SJSA1 (cell line): ENCODE data around the gene CTNNA3. TPM values are rescaled to one million over a fixed set of nuclear protein-coding genes. Genes with fewer than 3 reads are reported as not detected.
"Not testable (repeated sequence)": the region's sequence is repeated elsewhere in the genome, so short reads cannot be mapped to it uniquely, and the experiment has no call there.

Experiments
- DNase-seq, 2 experiments: peaks; one replicate each; pipeline ENCODE4 v3.0.0-alpha.2; 2015 to 2020; ENCODE audit warnings: low spot score in 2 of 2, low read depth in 1 of 2
- H3K27ac ChIP-seq: fragments of 250-450 bp; sonication (Bioruptor Pico); 2 replicates; pipeline ENCODE4 v1.5.1; 2020; ENCODE audit warnings: mild to moderate bottlenecking, moderate library complexity
- H3K27me3 ChIP-seq: fragments of 250-450 bp; sonication (Bioruptor Pico); replicated peaks from 2 replicates; pipeline ENCODE4 v1.5.1; 2020; ENCODE audit warnings: mild to moderate bottlenecking, moderate library complexity
- H3K36me3 ChIP-seq: fragments of 250-450 bp; sonication (Bioruptor Pico); 2 replicates; pipeline ENCODE4 v1.5.1; 2020; ENCODE audit warnings: mild to moderate bottlenecking
- H3K4me1 ChIP-seq: fragments of 250-450 bp; sonication (Bioruptor Pico); replicated peaks from 2 replicates; pipeline ENCODE4 v1.6.1; 2021; ENCODE audit warnings: mild to moderate bottlenecking
- H3K4me3 ChIP-seq: fragments of 250-450 bp; sonication (Bioruptor Pico); 2 replicates; pipeline ENCODE4 v1.5.1; 2020; ENCODE audit warnings: mild to moderate bottlenecking
- H3K9me3 ChIP-seq: fragments of 250-450 bp; sonication (Bioruptor Pico); replicated peaks from 2 replicates; pipeline ENCODE4 v1.5.1; 2020; ENCODE audit warnings: mild to moderate bottlenecking
- total RNA-seq: library from RNA; depleted of rRNA; stranded (reverse); fragments of >200 nt; shearing (Covaris generic); gene quantifications from 2 replicates; pipeline ENCODE4 v1.2.3, GENCODE V29; 2014

Gene CTNNA3
- total RNA-seq, 1 experiment from 2014 or later: 0.18 TPM

DNA sequence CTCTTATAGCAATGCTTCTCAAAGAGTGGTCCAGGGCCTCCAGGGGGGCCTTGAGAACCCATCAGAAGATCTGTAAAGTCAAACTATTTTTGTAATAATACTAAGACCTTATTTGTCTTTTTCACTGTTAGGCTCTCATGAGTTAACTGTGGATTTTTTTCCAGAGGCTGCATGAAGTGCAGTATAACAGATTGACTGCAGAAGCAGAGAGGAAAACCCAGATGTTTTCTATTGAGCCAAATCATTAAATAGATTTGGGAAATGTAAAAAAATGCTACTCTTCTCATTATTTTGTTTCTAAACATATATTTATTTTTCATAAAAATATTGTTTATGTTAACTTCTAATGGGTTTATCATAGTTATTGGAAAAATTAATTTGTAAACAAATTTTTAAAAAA is 1359.2 kb downstream of the CTNNA3 start:
- H3K27me3 ChIP-seq: no peaks in the 10 kb centered on the region
- no peak for DNase-seq
- H3K9me3 ChIP-seq: 0 out of 2 replicates have a peak, but pooled peaks cover 2% of the 10 kb centered on the region
- H3K4me3 ChIP-seq: no peak overlapping the region
- no peaks in the 10 kb centered on the region for H3K4me1 ChIP-seq
- no peaks in the 10 kb centered on the region for H3K36me3 ChIP-seq
- no peak overlapping the region for H3K27ac ChIP-seq

DNA sequence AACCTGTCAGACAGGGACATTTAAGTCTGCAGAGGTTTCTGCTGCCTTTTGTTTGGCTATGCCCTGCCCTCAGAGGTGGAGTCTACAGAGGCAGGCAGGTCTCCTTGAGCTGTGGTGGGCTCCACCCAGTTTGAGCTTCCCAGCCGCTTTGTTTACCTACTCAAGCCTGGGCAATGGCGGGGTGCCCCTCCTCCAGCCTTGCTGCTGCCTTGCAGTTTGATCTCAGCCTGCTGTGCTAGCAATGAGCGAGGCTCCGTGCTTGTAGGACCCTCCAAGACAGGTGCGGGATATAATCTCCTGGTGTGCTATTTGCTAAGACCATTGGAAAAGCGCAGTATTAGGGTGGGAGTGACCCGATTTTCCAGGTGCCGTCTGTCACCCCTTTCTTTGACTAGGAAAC is 1360.2 kb downstream of the CTNNA3 start:
- H3K36me3 ChIP-seq, H3K4me3 ChIP-seq, H3K27me3 ChIP-seq, H3K4me1 ChIP-seq, DNase-seq, H3K9me3 ChIP-seq, H3K27ac ChIP-seq: not testable (repeated sequence)

DNA sequence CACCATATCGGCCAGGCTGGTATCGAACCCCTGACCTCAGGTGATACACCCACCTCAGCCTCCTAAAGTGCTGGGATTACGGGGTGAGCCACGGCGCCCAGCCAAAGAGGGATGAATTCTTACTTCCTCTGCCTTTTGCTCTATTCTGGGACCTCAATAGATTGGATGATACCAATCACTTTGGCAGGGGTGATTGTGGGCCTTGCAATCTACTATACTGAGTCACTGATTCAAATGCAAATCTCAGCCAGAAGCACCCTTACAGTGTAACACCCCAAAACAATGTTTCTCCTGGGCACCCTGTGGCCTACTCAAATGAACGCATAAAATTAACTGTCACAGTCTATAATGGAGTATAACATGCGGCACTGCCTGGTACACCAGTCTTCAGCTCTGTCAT is 1366.8 kb downstream of the CTNNA3 start:
- peaks cover 2% of the 10 kb centered on the region; the same call in 1 of the 2 replicates for H3K9me3 ChIP-seq
- H3K4me3 ChIP-seq: no peak overlapping the region
- no peaks in the 10 kb centered on the region for H3K36me3 ChIP-seq
- no peaks in the 10 kb centered on the region for H3K27me3 ChIP-seq
- no peak overlapping the region for H3K27ac ChIP-seq
- no peaks in the 10 kb centered on the region for H3K4me1 ChIP-seq
- DNase-seq: no peak

DNA sequence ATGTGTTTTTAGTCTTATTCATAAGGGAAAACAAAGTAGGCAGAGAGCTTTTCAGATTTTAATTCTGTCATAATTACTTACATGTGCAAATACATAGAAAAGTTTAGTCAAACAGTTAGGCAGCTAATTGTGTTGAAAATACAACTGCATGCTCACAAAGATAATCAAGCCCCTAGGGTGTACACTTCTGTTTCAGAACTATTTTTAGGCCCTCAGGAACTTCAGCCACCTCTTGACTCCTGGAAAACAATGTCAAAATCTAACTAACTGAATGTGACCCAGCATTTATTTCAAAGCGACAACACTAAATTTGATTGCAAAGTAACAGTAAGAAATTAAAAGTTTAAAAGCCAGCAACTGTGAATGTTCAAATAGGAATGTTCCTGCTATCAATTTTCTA is 1369.1 kb downstream of the CTNNA3 start:
- H3K36me3 ChIP-seq: no peaks in the 10 kb centered on the region
- no peak for DNase-seq
- H3K4me1 ChIP-seq: no peaks in the 10 kb centered on the region
- no peak overlapping the region for H3K4me3 ChIP-seq
- H3K27ac ChIP-seq: no peak overlapping the region
- H3K9me3 ChIP-seq: peaks cover 3% of the 10 kb centered on the region; the same call in 1 of the 2 replicates
- H3K27me3 ChIP-seq: no peaks in the 10 kb centered on the region

DNA sequence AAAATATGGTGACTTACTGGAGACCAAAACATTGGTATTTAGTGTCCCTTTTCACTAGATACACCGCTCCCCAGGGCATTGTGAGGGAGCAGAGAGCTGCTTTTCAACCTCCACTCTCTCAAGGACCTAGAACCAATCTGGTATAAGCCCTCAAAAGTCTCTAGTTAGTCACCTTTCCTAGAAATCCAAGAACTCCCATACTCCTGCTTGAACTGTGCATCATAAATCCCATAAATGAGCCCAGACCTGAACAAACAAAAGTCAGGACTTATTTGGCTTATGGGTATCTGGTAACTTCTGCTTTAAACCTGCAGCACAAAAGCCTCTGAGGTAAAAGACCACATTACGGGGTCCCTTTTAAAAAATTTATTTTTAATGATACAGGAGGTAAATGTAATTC is 1373.2 kb downstream of the CTNNA3 start:
- no peaks in the 10 kb centered on the region for H3K36me3 ChIP-seq
- H3K4me1 ChIP-seq: no peaks in the 10 kb centered on the region
- no peak for DNase-seq
- H3K4me3 ChIP-seq: no peak overlapping the region
- H3K9me3 ChIP-seq: peaks cover 2% of the 10 kb centered on the region; the same call in 1 of the 2 replicates
- H3K27ac ChIP-seq: no peak overlapping the region
- no peaks in the 10 kb centered on the region for H3K27me3 ChIP-seq

DNA sequence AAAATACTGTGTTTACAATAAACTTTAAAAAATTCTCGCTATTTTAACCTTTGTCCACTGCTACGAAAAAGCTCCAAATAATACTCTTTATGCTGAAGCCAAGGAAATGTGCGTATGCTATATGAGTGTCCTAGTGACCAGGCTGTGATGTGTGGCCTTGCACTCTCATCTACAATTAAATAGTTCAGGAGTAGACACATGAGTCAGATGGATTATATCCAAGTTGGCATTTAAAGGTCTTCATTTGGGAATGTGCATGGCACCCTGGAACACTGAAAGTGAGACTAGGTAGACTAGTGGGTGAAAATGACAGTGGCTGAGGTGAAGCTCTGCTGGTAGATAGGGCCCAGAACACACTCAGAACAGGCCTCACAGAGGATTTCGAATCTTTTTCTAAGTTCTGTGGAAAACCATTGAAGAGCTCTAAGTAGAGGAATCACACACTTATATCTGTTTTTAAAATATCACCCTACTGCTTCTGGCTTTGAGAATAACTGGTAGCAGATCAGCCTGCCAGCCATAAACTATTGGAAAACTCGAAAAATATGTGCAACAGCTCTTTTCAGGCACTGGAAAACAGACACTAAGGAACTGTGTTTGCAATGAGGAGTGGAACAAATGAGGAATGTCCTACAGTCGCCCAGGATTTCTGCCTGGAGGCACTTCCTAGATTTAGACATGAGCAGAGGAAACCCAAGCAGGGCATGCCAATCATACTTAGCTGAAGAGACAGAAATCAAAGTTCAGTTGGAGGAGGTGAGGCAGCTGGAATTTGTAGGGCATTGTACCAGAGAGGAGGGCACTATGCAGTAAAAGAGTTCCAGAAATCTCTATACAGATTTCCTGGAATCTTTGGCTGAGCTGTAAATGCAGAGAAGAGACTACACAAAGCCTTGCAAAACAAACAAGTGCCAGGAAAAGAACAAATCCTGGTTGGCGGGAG is 1374.0 kb downstream of the CTNNA3 start:
- Histone ChIP-seq H3K27me3 (no peaks in the 10 kb centered on the region), H3K9me3 (peaks cover 2% of the 10 kb centered on the region; the same call in 1 of the 2 replicates), H3K27ac (no peak overlapping the region), H3K4me3 (no peak overlapping the region), H3K4me1 (no peaks in the 10 kb centered on the region), H3K36me3 (no peaks in the 10 kb centered on the region)
- no peak for DNase-seq

DNA sequence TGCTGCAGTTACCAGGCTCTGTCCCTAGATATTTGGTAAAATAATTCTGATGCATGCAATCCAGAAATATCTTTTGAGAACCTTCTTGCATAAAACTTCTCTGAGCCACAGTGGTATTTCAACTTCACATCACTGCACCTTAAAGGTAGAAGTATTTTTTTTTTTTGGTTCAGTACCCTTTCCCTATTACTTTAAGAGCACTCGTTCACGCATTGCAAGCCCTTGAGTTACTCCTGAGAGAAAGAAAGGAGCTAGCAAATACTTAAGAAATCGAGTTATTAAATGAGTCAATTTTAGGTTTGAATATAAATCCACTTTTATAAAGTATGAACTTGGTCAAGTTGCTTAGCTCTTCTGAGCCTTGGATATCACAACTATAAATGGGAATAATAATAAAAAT is 1377.2 kb downstream of the CTNNA3 start:
- H3K27ac ChIP-seq: no peak overlapping the region
- no peak overlapping the region for H3K4me3 ChIP-seq
- no peaks in the 10 kb centered on the region for H3K27me3 ChIP-seq
- H3K9me3 ChIP-seq: peaks cover 2% of the 10 kb centered on the region; the same call in 1 of the 2 replicates
- no peak for DNase-seq
- H3K36me3 ChIP-seq: no peaks in the 10 kb centered on the region
- no peaks in the 10 kb centered on the region for H3K4me1 ChIP-seq

DNA sequence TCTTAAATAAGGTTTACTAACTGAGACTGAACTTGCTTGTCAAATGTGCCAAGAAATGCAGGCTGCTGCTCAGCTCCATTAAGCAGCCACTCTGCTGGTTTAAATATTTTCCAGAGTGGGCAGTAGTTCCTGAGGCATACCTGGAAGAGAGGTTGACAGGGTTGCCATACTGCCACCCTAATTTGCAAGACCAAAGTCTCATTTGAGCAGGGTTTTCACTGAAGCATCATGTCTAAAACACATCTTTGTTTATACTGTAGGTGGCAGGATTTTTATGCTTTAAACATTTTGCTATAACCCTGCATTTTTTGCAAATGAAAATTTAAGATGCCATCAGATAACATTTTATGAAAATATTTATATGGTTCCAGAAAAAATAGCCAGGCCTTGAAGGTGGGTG is 1388.2 kb downstream of the CTNNA3 start:
- DNase-seq: no peak
- Histone ChIP-seq H3K36me3 (no peaks in the 10 kb centered on the region), H3K4me1 (no peaks in the 10 kb centered on the region), H3K27ac (no peak overlapping the region), H3K9me3 (no peaks in the 10 kb centered on the region; the same call in 1 of the 2 replicates), H3K27me3 (no peaks in the 10 kb centered on the region), H3K4me3 (no peak overlapping the region)

DNA sequence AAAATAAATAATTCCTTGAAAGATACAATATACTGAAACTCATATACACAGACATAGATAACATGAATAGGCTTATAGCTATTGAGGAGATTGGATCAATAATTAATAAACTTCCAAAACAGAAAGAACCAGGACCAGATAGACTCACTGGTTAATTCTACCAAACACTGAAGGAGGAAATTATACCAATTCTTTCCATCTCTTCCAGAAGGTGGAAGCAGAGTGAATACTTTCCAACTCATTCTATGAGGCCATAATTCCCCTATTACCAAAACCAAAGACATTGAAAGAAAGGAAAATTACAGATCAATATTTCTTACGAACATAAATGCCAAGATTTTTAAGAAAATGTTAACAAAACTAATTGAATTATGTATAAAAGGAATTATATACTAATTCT is 1394.9 kb downstream of the CTNNA3 start:
- Histone ChIP-seq H3K9me3 (no peaks in the 10 kb centered on the region), H3K4me3 (no peak overlapping the region), H3K36me3 (no peaks in the 10 kb centered on the region), H3K27ac (no peak overlapping the region), H3K4me1 (no peaks in the 10 kb centered on the region), H3K27me3 (no peaks in the 10 kb centered on the region)
- DNase-seq: no peak

DNA sequence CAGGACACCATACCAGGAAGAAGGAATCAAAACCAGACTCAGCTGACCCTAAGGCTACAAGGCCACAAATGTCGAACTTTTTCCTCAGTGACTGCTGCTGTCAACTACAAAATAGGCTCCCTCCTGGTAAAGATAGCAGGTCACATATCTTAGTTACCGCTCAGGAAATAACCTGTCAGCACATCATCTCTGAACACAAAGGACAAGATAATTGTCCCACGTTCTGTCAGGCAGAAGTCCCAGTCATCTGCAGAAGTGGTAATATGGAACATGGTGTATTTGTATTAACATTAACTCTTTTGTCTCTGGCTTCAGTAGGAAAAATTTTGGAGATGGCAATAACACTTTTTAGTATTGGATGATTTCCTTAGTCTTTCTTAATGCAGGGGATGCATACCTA is 1400.4 kb downstream of the CTNNA3 start:
- DNase-seq: no peak
- Histone ChIP-seq H3K4me1 (no peaks in the 10 kb centered on the region), H3K27ac (no peak overlapping the region), H3K36me3 (no peaks in the 10 kb centered on the region), H3K4me3 (no peak overlapping the region), H3K9me3 (no peaks in the 10 kb centered on the region), H3K27me3 (no peaks in the 10 kb centered on the region)

DNA sequence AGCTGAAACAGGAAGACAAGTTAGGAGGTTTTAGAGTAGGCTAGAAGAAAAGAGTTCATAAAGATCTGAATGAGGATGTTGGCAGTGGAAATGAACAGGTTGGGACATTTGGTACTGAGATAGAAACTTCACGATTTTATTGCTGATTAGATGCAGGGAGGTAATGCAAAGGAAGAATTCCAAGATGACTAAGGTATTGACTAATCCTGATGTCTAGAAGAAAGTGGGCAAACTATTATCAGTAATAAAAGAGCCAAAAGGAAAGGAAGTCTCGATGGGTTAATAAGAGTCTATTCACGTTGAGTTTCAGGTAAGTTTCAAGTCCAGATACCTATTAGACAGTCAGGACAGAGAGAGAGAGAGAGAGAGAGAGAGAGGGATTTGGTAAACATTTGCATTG is 1401.5 kb downstream of the CTNNA3 start:
- Histone ChIP-seq H3K4me3 (no peak overlapping the region), H3K27me3 (no peaks in the 10 kb centered on the region), H3K36me3 (no peaks in the 10 kb centered on the region), H3K27ac (no peak overlapping the region), H3K4me1 (no peaks in the 10 kb centered on the region), H3K9me3 (no peaks in the 10 kb centered on the region)
- no peak for DNase-seq

DNA sequence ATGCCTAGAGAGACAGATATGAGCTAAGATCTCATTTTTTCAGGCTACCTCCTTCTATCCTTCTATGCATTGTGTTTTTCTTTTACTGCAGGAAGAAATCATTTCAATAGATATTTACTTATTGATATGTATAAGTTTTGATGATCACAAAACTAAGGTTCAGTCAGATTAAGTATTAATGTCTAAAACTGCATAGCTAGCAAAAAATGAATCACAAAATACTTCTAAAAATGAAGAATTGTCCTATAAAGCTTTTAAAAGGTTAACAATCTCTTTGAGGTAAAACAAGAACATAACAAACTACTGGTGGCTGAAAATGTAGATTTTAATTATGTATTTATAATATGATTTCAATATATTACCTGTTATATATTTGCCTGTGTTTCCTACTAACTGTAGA is 1403.1 kb downstream of the CTNNA3 start:
- Histone ChIP-seq H3K27me3 (no peaks in the 10 kb centered on the region), H3K4me1 (no peaks in the 10 kb centered on the region), H3K4me3 (no peak overlapping the region), H3K27ac (no peak overlapping the region), H3K9me3 (no peaks in the 10 kb centered on the region), H3K36me3 (no peaks in the 10 kb centered on the region)
- no peak for DNase-seq

DNA sequence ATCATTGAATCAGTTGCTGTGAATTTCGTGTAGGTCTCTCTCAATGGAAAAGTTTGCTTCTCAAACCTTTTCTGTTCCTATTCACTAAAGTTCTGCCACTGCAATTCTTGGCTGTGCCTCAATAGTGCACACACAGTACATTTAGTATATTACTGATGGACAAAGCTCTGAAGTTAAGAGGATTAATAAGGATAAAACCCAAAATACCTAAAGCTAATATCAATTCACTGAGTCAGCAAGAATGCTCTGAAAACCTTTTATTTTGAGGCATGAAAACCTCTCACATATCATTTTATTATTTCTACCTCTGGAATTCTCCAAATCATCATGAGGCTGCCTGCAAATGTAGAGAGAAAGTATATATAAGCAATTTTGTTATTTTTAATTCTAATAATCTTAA is 1403.5 kb downstream of the CTNNA3 start:
- H3K36me3 ChIP-seq: no peaks in the 10 kb centered on the region
- no peaks in the 10 kb centered on the region for H3K9me3 ChIP-seq
- no peak overlapping the region for H3K4me3 ChIP-seq
- DNase-seq: no peak
- H3K27me3 ChIP-seq: no peaks in the 10 kb centered on the region
- no peaks in the 10 kb centered on the region for H3K4me1 ChIP-seq
- H3K27ac ChIP-seq: no peak overlapping the region

DNA sequence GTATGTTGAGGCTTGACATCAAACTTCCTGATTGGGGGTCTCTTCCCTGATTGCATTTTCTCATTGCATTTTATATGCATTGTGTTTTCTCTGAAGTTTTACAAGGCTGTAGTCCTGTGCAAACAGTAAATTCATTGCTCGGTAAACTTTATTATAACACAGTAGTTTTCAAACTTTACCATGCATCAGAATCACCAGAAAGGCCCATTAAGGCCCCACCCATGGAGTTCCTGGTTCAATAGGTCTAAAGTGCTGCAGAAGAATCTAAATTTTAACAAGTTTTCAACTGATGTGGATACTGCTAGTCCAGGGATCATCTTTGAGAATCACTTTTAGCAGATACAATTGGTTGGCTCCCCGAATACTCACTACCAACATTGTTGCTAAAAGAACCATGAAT is 1404.9 kb downstream of the CTNNA3 start:
- Histone ChIP-seq H3K36me3 (no peaks in the 10 kb centered on the region), H3K4me1 (no peaks in the 10 kb centered on the region), H3K9me3 (no peaks in the 10 kb centered on the region), H3K27ac (no peak overlapping the region), H3K27me3 (no peaks in the 10 kb centered on the region), H3K4me3 (no peak overlapping the region)
- no peak for DNase-seq
